GM12873 (cell line): ENCODE measurements around the gene ARHGAP33.

Source experiments
- CTCF ChIP-seq: IDR thresholded peaks from 2 replicates; pipeline ENCODE4 v1.5.1; 2012; ENCODE audit warnings: low read depth, mild to moderate bottlenecking, moderate library complexity, low read length, control low read depth; ENCODE audit not compliant: insufficient read depth; ENCODE audit errors: missing control alignments

The ARHGAP33 gene

GRCh38 chr19:35742121-35742724 is 33.1 kb upstream of the ARHGAP33 start, which contains the start of gene IGFLR1:
IGFLR1 (minus strand) TSS chr19:35742452; CDS start chr19:35741180, 1,272 bp downstream.
- no peak for TF ChIP-seq CTCF

GRCh38 chr19:35743640-35744429 is 31.5 kb upstream of the ARHGAP33 start:
- no peak for TF ChIP-seq CTCF

- peak; percentile 26 for TF ChIP-seq CTCF
These were observed 30.7 kb upstream of the ARHGAP33 start for GRCh38 chr19:35744430-35745327.

- no peak for TF ChIP-seq CTCF
These were observed 29.9 kb upstream of the ARHGAP33 start, which contains the start of the genes PSENEN and U2AF1L4 for GRCh38 chr19:35745328-35746086. PSENEN (plus strand) TSS chr19:35745651; CDS start chr19:35745931, 280 bp downstream. U2AF1L4 (minus strand) TSS chr19:35745418; CDS start chr19:35745391, 27 bp downstream.

- no peak for TF ChIP-seq CTCF
These were observed 29.3 kb upstream of the ARHGAP33 start for GRCh38 chr19:35746087-35746462.

GRCh38 chr19:35746531-35746930 is 28.8 kb upstream of the ARHGAP33 start:
- TF ChIP-seq CTCF = no peak
